Activated CD8-positive, alpha-beta memory T cell treated with anti-CD3 and anti-CD28 coated beads for 36 hours (primary cell): ENCODE data around the gene SYNPO. TPM values are rescaled to one million over a fixed set of nuclear protein-coding genes. Genes with fewer than 3 reads are reported as not detected.

ENCODE experiments used
- CTCF ChIA-PET: fragments of 350-600 bp; sonication (Branson Sonifier 250); formaldehyde crosslinking; loops from one replicate; lab custom pipeline; 2021; ENCODE audit warnings: antibody characterized with exemption; lab: Charles Lee
- POLR2A ChIA-PET: fragments of 350-600 bp; sonication (Branson Sonifier 250); formaldehyde crosslinking; loops from one replicate; lab custom pipeline; 2021; ENCODE audit warnings: antibody characterized with exemption; lab: Charles Lee
- total RNA-seq, 2 experiments: library from RNA; stranded (reverse); gene quantifications; one replicate each; pipeline ENCODE4 v1.2.3, GENCODE V29; 2021

The SYNPO gene
- total RNA-seq, result under 1 TPM in 1 of 2 experiments, not detected in 1; 0.04 TPM

- ChIA-PET POLR2A (no interaction called here), CTCF (no interaction called here)
These were observed at the start of gene SYNPO for GRCh38 chr5:150640311-150641005. Gene SYNPO (plus strand): TSS chr5:150640660. CDS start chr5:150648276, 7,616 bp downstream.

DNA sequence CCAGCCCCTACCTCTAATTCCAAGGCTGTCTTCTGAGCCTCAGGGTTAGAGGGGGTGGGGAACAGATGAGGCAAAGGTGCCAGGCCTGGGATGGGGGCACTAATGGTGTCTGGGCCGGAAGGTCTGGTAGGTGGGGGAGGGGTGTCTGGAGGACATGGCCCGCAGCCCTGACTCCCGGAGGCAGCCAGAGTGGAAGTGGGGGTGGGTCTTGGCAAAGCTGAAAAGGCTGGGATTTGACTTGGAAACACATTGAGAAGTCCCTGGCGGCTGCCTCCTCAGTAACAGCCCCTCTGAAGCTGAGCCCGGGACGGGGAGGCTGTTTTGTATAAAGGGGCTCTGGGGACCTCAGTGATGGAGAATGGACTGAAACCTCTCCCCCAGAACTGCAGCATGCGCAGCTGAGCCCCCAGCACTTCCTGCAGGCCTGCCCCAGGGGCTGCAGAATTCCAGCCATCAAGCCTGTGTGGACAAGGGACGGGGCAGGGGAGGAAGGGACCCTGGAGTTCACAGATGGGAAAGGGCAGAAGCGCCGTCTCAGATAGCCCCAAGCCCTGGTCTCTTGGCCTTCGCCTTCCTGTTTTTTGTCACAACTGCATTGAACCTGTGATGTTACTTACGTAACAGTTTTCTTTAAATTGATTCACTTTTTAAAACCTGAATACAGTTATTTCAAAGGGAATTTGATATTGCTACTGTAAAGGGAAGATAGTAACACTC, 49.3 kb upstream of the SYNPO start:
- ChIA-PET CTCF (no interaction called here), POLR2A (no interaction called here)

GRCh38 chr5:150593593-150593992, 46.9 kb upstream of the SYNPO start:
- ChIA-PET CTCF (no interaction called here), POLR2A (no interaction called here)

DNA sequence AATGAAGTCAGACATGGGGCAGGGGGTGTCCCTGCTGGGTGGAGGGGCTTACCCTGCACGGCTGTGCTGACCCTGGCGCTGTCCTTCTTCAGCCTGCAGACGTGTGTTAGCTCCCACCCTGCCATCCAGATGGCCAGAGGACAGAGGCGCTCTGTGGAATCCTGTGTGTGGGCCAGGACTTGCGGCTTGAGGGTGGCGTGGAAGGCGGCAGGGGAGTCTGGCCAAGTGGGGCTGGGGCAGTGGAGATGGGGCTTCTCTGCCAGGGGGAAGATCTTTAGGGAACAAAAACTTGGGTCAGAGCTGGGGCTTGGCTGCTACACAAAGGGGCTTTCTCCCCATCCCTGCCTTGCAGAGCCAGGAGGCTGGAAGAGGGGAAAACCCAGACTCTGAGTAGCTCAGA, 46.5 kb upstream of the SYNPO start:
- ChIA-PET POLR2A (no interaction called here), CTCF (no interaction called here)

GRCh38 chr5:150595466-150596031, 44.9 kb upstream of the SYNPO start:
- CTCF ChIA-PET, result no interaction called here
- POLR2A ChIA-PET, result no interaction called here

- CTCF ChIA-PET, result no interaction called here
These were observed 44.1 kb upstream of the SYNPO start for GRCh38 chr5:150596313-150596712.

GRCh38 chr5:150596826-150597225, 43.6 kb upstream of the SYNPO start:
- ChIA-PET CTCF (no interaction called here), POLR2A (no interaction called here)

More at GRCh38 chr5:150596313-150596712, 44.1 kb upstream of the SYNPO start:
- POLR2A ChIA-PET, result no interaction called here

GRCh38 chr5:150598006-150598405, 42.5 kb upstream of the SYNPO start:
- ChIA-PET CTCF (interaction anchor here (0.7 to 1.0 kb wide), 2 partner anchors 54 to 249 kb away, joined by 3 to 4 read pairs; no protein-coding TSS in a partner anchor), POLR2A (no interaction called here)

GRCh38 chr5:150598821-150599273, 41.6 kb upstream of the SYNPO start:
- POLR2A ChIA-PET, result no interaction called here

GRCh38 chr5:150599281-150599680, 41.2 kb upstream of the SYNPO start:
- POLR2A ChIA-PET, result no interaction called here

More at GRCh38 chr5:150598821-150599273, 41.6 kb upstream of the SYNPO start:
- CTCF ChIA-PET, result interaction anchor here (0.7 kb wide), 1 partner anchor 248 kb away, joined by 4 read pairs; no protein-coding TSS in a partner anchor

DNA sequence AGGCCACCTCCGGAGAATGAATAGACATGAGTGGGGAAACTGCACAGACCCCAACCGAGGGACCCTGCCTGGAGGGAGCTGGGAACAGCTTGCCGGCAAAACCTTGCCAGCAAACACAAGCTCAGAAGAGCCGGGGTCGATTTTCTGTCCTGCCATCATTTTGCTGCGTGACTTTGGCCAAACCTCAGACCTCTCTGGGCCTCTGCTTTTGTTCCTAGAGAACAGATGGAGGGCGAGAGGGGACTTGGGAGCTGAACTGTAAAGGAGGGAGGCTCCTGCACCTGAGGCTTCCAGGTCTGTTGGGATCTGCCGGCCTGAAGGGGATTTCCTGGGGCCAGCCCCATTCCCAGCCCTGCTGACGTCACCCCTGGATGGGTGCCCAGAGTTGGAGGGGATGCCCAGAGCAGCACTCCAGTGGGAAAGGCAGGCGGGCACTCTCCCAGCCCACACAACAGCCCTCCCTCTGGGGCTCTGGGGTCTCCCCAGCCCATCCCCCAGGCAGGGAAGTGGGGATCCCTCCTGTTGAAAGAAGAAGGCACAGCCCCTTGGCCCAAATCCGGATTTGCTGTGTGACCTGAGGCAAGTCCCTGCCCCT, 40.4 kb upstream of the SYNPO start:
- CTCF ChIA-PET, result no interaction called here
- POLR2A ChIA-PET, result no interaction called here

More at GRCh38 chr5:150599281-150599680, 41.2 kb upstream of the SYNPO start:
- CTCF ChIA-PET, result no interaction called here

DNA sequence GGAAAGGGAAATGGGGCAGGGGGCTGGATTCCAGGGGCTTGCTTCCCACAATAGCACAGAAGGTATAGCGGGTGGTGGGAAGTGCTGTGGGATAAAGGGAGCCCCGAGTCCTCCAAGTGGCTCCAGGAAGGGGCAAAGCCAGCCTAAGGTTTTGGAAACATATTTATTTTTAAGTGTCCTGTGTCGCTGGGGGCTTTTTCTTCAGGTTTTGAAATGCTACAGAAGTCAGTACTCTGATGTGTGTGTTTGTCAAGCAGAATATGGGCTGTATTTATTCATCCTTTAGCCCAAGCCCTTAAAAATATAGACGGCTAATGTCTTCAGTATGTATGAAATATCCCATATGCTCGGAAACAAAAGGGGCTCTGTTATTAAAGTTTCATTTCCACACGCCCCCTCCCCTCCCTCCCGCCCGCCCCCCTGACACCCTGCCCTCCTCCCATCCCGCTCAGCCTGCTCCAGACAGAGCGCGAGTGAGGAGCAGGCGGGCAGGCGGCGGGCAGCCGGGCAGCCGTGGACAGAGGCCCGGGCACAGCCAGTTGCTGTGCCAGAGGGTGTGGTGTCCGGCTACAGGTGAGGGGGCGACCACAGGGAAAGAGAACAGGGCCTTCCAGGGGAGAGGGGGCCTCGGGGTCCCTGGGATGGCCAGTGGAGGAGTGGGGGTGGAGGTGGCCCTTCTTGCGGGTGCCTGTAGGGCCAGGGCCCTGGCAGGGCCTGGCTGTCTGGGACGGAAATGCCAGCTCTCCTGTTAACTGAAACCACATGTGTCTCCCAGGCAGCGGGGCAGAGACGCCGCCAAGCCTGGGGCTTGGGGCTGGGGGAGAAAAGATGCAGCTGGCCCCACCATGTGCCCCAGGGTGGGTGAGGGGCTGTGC, 39.6 kb upstream of the SYNPO start:
- ChIA-PET CTCF (no interaction called here), POLR2A (no interaction called here)

DNA sequence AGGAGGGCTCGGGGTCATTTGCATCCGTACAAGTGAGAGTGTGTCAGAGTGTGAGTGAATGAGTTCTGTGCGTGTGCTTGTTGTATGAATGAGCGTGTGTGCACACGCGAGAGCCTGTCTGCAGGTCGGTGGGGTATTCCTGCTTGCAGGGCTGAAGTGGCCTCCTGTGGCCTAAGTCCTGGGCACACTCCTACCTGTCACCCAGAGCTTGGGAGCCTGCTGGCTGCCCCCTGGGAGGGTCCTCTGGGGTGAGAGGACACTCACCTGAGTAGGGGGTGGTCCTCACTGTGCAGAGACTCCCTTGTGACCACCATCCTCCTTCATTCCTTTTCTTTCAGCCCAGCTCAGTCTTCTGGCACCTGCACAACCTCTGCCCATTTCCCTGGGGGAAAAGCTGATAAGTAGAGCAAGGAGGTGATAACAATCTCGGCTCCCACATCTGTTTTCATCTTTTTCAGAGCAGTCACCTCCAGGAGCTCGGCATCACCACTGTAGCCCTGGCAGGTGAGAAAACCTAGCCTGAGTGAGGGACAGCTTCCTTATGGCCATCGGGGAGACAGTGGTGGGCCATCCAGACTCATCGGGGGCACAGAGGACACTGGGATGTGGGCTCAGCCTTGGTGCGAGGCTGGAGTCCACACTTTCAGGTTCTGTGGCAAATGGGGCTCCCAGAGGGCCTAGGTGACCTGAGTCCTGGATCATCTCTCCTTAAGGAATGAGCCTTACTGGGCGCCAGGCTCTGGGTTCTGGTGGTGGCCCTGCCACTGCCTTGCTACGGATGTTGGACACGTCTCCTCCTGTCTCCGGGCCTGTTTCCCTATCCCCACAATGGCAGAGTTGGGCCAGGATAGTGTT, 38.7 kb upstream of the SYNPO start:
- CTCF ChIA-PET, result no interaction called here

DNA sequence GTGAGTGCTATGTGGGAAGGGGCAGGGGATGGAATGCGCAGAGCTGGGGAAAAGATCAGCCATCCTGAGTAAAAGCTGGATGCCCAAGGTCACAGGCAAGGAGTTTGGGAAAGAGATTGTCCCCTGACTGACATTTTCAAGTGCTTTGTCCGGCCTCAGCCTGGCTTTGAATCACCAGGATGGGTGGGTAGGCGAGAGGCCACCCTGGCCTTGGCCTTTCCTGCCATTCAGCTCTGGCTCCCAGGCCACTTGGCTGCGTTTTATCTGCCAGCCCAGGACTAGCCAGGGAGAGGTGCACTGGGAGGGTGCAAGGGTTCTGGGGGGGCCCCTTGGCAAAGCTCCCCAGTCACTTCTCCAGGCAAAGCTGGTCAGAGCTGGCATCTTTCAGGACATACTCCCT, 37.4 kb upstream of the SYNPO start:
- POLR2A ChIA-PET, result no interaction called here
- CTCF ChIA-PET, result no interaction called here

More for the DNA sequence above, 38.7 kb upstream of the SYNPO start:
- POLR2A ChIA-PET, result no interaction called here

DNA sequence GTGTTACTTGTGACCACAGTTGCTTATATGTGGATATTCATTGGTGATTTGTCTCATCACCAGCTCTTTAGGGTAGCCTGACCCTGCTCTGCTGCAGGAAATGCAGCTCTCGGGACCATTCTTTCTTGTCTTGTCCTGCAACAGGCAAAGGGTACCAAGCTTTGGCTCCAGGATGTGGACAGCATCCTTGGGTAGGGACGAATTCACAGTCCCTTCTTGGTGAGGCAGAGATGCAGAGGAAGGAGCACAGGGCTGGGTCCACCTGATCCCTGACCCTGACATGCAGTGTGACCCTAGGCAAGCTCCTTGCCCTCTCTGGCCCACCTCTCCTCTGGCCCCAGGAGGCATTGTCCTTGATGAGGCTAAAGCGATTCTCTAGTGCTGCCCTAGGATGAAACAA, 37.0 kb upstream of the SYNPO start:
- POLR2A ChIA-PET, result no interaction called here
- CTCF ChIA-PET, result no interaction called here

- ChIA-PET POLR2A (no interaction called here), CTCF (no interaction called here)
These were observed 36.5 kb upstream of the SYNPO start for GRCh38 chr5:150604010-150604409.

- POLR2A ChIA-PET, result no interaction called here
- CTCF ChIA-PET, result no interaction called here
These were observed 35.5 kb upstream of the SYNPO start for GRCh38 chr5:150604894-150605440.

DNA sequence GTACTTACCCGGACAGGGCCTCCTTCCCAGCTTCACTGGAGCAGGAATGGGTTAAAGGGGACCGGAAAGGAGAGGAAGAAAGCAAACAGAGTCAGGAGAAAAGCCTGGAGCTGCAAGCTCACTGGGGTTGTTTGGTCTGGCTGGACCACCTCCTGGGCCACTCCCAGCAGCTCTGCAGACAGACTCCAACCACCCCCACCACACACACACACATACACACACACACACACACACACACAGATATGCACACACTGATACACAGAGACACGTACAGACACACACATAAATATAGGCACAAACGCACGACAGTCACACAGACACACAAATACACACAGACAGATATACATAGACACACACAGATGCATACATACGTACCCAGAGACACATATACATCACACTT, 34.9 kb upstream of the SYNPO start:
- CTCF ChIA-PET, result no interaction called here
- POLR2A ChIA-PET, result no interaction called here
